A549 treated with AZD2906 at 1 μM for 4 hours (cell line): ENCODE data around the gene FRZB. TPM values are rescaled to one million over a fixed set of nuclear protein-coding genes. Genes with fewer than 3 reads are reported as not detected.

Experiments
- total RNA-seq: library from RNA; stranded (reverse); fragments of 200-300 nt; extraction: Qiagen RNA extraction; gene quantifications from 5 replicates; pipeline ENCODE4 v1.2.3, GENCODE V29; 2022

The FRZB gene
- 0.04 to 0.13 TPM (median 0.11 TPM) in 5 replicates for total RNA-seq

DNA sequence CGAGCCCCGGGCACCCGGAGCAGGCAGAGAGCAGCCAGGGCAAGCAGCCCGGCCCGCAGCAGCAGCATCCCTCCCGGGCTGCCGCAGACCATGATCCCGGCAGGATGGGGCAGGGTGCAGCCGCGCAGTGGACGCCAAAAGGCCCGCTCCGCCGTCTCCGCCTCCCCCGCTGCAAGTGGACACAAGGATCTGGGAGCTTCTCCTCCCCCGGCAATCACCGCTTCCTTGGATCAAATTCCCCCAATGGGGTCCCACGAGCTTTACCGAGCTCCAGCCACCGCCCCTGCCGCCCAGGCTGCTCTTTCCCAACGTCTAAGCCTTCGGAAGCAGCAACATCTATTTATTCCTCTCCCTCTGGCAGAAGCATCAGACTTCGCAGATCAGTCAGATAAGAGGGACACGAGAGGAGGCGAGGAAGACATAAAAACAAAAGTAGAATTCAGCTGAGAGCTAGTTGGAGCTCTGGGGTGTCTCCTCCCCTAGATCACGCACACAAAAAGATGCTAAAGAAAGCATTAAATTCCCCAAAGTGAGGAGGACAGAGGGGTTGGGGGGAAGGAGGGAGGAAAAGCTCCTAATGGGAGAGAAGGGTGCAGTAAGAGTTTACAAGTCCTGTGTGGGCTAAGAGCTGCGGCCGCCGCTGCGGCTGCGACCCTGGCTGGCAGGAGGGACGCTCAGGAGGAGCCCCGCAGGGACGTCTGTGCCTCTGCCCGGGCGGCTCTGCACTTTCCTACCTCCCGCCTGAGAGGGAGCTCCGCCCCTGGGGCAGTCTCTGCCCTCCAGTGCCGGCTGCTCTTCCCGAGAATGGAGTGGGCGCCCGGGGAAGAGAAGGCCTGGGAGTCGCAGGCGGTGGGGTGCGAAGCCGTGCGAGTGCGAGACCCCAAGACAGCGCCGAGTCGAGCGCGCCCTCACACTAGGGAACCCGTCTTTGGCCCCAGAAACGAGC lies at the start of gene FRZB:
TSS of gene FRZB (minus strand) at position 177 of the 946 bp plus-strand sequence. CDS start at position 92, 85 bp downstream.

Other genes with a start within 250 kb of the FRZB start
- gene DNAJC10, start 150.4 kb downstream of the FRZB start, total RNA-seq, result 52.1 to 67.2 TPM (median 63.3 TPM) in 5 replicates
- gene NCKAP1, start 171.8 kb upstream of the FRZB start, total RNA-seq, result 87.3 to 111 TPM (median 101 TPM) in 5 replicates
- 0.37 to 0.95 TPM (median 0.78 TPM) in 5 replicates for gene DUSP19, start 212.1 kb upstream of the FRZB start, total RNA-seq